COR-L47 (cell line): Measurements from ENCODE around the gene CCDC83.
"Not testable (repeated sequence)": the region's sequence is repeated elsewhere in the genome, so short reads cannot be mapped to it uniquely, and the experiment has no call there.

ENCODE experiments used
- DNase-seq: peaks from one replicate; lab custom pipeline; 2025; lab: John Stamatoyannopoulos, UW

Gene CCDC83

DNA sequence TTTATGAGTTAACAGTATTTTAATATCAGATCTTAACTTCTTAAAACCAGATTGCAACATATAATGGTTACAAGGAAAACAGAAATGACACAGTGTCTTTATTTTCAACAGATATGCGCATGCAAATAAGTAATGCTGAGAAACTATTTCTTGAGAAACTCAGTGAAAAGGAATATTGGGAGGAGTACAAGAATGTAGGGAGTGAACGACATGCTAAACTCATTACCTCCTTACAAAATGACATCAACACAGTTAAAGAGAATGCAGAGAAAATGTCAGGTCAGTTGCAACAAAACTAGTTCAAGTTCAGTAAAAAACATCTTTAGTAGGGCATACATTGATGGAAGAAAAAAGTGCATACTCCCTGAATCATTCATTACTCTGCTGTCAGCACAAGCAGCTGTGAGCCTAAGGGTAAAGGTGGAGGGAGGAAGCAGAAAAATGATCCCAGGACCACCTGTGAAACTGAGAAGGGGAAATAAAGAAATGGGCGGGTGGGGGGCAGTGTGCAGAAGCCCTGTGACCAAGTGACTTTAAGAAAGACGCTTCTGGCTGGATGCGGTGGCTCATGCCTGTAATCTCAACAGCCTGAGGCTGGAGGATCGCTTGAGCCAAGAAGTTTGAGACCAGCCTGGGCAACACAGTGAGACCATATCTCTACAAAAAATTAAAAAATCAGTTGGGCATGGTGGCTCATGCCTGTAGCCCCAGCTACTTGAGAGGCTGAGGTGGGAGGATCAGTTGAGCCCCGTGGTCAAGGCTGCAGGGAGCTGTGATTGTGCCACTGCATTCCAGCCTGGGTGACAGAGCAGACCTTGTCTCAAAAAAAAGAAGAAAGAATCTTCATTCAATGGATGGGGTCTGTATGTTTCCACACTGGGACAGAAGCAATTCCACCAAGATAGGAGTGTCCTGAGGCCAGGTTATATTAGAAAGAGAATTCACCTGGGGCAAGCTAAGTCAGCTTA lies 31.2 kb downstream of the CCDC83 start:
- no peak for DNase-seq

DNA sequence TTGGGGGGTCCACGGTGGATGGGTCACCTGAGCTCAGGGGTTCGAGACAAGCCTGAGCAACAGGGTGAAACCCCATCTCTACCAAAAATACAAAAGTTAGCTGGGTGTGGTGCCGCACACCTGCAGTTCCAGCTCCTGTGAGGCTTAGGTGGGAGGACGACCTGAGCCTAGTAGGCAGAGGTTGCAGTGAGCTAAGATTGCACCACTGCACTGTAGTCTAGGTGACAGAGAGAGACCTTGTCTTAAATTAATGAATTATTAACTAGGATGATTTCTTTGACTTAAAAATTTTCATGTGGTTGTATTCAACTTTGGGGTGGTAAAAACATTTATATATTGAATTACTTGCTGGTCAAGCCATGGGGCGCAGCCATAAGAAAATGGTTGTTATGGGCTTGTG lies 33.9 kb downstream of the CCDC83 start:
- DNase-seq, result no peak

DNA sequence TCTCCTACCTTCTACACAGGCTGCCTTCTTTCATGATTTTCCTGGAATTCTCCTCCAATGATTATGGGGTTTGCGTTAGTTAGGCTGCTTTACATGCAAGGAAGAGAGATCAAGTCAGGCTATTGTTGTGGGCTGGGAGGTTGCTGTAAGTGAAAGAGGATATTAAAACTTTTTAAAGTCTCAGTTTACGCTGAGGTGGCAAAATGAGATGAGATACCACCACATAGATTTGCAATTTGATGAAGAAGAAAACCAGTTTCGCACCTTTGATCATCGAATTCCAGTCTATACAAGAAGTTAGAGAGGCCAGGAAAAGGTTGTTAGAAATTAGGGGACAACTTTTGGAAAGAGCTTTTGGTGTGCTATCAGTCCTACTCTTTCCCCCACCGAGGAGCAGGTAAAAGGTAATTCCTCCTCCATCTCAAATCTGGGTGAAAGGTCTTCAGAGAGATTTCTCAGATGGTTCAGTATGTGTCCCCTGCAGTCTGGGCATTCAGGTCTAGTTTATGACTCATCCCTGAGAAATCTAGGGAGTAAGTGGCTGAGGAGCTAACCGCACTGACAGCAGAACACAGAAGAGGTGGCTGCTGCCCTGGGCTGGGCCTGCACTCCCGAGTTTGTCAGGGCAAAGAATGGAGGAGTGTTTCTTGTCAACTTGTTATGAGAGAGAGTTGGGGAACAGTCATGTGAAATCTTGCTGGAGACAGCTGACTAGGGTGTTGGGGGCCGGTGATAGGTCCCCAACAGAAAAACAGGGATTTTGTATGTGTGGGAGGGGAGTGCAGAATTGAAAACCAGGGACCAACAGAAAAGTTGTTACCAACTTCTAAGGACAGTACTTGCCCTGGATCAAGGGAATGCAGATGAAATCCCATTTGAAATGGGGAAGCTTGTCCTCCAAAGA lies 34.7 kb downstream of the CCDC83 start:
- DNase-seq, result no peak

DNA sequence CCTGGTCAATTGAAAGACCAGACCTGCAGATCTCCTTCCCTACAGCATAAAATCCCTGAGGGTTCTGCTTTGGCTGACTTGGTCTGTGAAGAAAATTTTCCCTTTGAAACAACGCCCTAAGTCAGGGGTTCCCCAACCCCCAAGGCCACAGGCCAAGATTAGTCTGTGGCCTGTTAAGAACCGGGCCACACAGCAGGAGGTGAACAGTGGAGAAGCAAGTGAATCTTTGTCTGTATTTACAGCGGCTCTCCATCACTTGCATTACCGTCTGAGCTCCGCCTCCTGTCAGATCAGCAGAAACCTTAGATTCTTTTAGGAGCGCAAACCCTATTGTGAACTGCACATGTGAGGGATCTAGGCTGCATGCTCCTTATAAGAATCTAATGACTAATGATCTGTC lies 38.2 kb downstream of the CCDC83 start:
- DNase-seq, result no peak

DNA sequence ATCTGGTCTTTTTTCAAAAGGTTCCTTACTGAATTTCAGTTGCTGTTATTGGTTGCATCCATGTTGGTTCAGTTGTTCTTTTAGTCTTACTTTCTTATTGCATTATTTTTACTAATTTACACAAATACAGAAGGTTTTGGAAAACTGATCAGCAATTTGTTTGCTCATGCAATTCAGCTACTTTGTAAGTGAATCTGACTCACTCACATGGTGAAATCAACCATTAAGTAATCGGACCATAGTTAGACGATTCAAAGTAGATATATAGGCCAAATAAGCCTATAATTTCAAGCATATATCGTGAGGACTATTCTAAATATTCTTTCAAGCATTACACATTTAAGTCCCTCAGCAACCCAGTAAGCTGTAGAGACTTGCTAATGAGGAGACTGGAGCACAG lies 41.7 kb downstream of the CCDC83 start:
- DNase-seq, result no peak

DNA sequence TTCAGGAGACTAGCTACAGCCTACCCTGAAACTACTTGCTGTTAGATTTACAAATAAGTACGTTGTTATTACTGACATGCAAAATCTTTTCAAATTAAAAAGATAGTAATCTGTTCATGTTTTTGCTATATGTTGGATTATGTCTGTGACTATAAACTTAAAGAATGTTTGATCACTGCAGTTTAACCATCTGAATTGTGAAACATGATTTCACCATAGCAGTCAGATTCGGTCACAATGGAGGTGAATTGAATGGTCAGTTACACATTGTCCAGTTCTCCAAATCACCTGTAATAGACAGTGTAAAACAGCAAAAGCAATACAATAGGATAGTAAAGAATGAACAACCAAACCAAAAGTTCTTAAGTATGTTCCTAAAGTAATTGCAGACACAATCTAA lies 43.3 kb downstream of the CCDC83 start:
- no peak for DNase-seq

DNA sequence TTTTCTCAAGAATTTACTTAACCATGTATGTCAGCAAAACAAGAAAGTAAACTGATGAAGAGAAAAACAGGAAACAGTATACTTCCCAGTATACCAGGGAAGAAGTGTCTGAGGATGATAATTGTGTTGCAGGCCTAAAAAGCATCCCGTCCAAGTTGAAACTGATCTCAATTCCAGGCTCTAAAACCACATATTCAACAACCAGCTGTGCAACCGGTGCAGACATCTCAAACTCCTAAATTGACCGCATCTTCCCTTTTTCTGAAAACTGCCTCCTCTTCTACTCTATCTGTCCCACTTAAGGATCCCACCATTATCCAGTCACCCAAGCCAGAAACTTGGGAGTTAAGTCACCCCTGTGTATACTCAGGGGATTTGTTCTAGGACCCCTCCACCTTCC lies 47.2 kb downstream of the CCDC83 start:
- DNase-seq, result no peak

DNA sequence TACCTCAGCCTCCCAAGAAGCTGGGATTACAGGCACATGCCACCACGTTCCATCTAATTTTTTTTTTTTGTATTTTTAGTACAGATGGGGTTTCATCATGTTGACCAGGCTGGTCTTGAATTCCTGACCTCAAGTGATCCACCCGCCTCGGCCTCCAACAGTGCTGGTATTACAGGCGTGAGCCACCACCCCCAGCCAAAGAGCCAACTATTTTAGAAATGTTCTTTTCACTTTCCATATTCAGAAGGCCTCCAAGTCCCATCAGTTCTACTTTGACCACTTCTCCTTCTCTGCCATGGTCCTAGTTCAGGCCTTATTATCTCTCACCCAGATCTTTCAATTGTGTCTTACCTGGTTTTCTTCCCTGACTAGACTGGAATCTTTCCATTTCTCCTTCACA lies 48.2 kb downstream of the CCDC83 start:
- DNase-seq, result no peak

DNA sequence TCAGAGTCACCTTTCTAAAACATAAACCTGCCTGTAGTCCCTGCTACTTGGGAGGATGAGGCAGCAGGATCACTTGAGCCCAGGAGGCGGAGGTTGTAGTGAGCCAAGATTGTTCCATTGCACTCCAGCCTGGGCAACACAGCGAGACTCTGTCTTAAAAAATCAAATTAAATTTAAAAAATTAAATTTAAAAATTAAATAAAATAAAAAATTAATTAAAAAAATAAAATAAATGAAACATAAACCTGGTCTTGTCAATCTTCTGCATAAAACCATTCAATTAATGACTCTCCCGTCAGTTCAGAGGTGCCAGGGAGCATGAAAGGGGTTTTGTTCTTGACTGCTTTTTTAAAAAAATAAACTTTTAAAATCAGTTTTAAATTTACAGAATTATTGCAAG lies 48.6 kb downstream of the CCDC83 start:
- DNase-seq, result no peak

DNA sequence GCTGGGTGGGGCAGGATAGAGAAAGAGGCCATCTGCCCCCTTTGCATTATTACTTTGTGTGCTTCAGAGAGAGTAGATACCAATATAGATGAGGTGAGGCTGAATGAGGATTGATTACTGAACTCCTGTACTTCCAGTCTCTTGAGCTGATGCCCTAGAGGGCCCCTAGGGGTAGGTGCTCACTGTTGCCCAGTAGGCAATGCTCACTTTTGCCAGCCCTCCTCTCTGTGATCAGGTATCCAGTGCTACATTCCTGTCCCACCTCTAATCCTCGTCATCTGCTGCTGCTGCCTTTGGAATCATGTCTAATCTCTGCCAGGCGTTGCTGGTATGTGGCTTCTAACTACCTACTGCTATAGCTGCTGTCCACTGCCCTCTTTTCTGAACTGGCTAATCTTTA lies 57.2 kb downstream of the CCDC83 start:
- no peak for DNase-seq

DNA sequence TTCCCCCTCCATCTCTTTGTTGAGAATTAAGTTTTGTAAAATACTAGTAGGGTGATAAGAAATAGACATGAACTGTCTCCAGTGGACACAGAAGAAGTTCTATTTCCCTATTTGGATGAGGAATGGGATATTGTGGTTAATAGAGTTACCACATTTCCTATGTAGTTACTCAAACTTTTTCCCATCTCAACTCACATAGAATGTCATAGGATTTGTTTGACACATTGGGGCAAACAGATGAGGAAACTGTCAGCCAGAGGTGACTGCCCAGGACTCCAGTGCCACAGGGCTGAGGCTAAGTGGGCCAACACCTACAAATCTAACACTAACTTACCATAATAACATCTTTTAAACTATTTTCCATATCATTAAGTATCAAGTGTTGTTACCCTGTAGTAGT lies 58.3 kb downstream of the CCDC83 start:
- no peak for DNase-seq

DNA sequence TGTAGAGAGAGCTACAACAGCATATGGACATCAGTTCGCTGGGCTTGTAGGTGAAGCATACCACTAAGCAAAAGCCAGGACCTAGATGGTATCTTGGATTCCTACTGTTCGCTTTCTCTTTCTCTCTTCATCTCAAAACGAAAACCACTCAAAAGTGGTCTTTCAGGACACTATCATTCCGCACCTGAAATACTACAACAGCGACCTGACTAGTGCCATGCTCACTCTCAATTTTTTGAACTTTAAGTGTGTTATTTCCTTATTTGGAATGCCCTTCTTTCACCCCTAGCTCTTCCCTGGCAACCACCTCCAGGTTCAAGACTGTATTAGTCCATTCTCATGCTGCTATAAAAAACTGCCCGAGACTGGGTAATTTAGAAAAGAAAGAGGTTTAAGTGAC lies 59.2 kb downstream of the CCDC83 start:
- no peak for DNase-seq

DNA sequence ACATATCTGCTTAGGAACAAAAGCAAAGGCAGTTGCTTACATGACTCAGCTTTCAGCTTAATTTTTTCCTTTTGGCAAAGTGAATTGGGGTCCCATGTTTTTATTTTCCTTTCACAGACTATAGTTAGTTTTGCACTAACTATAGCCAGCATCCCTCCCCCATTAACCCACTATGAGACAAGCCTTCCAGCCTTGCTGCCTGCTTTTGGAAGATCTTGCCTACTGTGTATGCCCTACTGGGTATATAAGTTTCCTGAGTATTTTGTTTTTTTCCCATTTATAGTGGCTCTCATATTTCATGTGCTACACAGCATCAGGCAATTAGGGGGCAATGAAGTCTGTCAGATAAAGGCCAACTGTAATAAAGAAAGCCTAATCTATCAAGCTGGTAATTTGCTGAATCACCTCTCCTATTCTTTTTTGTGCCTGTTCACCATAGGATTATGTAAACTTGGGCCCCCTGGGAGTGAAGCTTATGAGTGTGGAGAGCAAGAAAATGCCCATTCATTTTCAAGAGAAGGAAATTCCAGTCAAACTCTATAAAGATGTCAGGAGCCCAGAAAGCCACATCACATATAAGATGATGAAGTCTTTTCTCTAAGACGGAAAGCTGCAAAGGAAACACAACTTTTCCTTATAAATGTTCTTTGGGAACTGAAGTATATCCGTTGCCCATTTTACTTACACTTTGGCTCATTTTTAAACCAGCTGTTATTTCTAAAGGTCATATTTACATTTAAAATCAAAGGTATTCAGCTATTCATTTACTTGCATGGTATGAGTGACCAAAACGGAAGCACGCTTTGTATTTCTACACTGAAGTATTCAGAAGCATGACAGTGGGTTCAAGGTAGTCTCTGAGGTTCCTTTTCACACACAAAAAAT lies 64.0 kb downstream of the CCDC83 start:
- DNase-seq, result no peak

DNA sequence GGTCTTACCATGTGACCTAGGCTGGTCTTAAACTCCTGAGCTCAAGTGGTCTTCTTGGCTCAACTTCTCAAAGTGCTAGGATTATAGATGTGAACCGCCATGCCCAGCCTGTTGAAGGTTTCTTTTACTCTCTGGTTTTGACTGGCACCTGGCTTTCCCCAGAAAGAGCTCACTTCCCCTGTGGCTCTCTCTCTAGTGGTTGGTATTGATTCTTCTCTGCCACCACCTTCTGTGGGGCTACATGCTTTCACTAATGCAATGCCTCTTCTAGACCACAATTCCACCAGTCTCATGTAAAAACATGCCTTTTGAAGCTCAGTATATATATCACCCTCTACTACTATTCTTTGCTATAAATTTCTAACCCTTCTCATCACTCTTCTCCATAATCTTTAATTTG lies 67.2 kb downstream of the CCDC83 start:
- no peak for DNase-seq

DNA sequence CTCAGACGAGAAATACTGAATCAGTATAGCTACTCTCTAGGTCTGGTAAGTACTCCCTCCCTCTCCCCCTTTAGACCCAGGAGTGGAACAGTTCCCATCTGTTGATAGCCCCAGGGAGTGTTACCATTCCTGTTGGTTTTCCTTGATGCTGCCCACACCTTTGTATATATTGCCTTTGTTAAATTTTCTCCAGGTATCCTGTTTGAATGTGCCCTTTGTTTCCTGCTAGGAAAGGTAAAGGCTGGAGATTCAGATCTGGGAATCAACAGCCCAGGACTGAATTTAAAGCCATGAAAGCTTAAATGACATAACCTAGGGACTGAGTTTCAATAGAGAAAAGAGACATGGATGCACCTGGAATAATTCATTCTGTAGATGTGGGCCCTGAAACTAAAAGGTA lies 68.3 kb downstream of the CCDC83 start:
- no peak for DNase-seq

DNA sequence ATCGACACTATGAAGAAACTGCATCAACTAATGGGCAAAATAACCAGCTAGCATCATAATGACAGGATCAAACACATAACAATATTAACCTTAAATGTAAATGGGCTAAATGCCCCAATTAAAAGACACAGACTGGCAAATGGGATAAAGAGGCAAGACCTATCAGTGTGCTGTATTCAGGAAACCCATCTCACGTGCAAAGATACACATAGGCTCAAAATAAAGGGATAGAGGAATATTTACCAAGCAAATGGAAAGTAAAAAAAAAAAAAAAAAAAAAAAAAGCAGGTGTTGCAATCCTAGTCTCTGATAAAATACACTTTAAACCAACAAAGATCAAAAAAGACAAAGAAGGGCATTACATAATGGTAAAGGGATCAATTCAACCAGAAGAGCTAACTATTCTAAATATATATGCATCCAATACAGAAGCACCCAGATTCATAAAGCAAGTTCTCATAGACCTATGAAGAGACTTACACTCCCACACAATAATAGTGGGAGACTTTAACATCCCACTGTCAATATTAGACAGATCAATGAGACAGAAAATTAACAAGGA lies 71.6 kb downstream of the CCDC83 start:
- not testable (repeated sequence) for DNase-seq

DNA sequence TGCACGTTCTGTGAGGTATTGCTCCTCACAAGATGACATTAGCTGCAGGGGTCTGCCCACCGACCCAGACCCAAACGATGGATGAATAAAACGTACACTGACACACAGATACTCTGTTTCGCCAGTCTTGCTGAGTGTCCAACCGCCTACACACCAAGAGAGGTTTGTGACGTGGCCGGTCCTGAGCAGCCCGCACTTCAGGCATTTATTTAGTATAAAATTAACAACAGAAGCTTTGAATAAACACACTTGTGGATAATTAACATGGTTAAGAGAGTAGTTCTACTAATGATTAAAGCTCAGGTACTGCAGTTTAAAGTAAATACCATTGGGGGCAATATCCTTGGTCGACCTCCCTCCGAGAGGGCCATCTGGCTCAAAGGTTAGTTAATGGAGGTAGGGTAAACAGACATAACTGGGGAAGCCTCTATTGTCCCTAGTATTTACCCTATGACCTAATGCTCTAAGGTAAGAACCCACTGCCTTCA lies 75.7 kb downstream of the CCDC83 start:
- no peak for DNase-seq

DNA sequence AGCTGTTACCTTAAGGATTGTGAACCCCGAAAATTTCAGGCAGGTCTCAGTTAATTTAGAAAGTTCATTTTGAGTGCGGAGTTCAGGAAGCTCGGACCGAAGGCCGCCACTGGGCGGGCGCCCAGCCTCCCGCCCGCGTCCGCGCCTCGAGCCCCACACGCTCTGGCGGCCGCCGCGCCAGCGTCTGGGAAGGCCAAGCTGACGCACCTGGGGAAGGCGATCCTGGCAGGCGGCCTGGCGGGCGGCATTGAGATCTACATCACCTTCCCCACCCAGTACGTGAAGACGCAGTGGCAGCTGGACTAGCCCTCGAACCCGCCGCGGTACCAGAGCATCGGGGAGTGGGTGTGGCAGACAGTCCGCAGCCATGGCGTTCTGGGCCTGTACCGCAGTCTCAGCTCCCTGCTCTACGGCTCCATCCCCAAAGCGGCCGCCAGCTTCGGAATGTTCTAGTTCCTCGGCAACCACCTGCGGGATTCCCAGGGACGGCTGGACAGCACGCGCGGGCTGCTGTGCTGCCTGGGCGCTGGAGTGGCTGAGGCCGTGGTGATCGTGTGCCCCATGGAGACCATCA lies 79.5 kb downstream of the CCDC83 start:
- DNase-seq, result no peak

DNA sequence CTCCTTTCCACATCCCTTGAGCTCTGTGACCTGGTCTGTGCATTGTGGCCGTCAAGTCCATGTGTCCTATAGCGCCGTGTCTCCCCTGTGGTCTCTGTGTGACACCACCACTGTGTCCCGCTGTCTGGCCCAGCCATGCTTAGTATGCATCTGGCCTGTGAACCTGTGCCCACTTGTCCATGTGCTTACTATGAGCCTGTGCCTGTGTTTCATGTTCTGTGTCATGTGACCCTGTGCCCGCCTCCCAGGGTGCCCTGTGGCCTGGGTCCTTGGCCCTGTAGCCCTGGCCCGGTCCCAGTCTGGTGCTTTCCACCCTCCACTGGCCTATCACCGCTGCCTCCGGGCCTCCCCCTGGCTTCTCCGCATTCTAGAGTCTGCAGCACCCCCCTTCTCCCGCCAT lies 80.6 kb downstream of the CCDC83 start:
- DNase-seq, result no peak

DNA sequence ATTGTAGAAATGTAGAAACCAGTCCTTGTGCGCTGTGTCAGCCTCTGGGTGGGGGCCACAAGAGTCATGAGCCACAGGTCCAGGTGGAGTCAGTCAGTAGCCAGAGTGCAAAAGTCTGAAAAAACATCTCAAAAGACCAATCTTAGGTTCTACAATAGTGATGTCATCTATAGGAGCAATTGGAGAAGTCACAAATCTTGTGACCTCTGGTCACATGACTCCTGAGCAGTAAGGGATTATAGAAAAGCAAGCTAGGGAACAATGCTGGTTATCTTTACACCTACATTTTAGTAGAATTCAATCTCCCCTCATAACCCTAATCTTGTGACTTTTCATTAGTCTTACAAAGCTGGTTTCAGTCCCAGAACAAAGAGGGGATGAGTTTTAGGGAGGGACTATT lies 82.7 kb downstream of the CCDC83 start:
- no peak for DNase-seq
